IMR-90 (cell line): ENCODE measurements around the gene RPS23. TPM values are rescaled to one million over a fixed set of nuclear protein-coding genes. Genes with fewer than 3 reads are reported as not detected.

ENCODE experiments used
- ATAC-seq: fragments of 200-7000 bp; cut with Tn5 transposase; 2 replicates; pipeline ENCODE4 v1.9.1; 2020; ENCODE audit warnings: low read depth, mild to moderate bottlenecking, moderate library complexity
- BruUV-seq: library from RNA; stranded (reverse); fragments of 400-500 nt; replicated peaks from 2 replicates; lab custom pipeline; 2021; lab: Mats Ljungman, UMichigan
- CTCF ChIA-PET: fragments of 300-600 bp; formaldehyde crosslinking; extraction: SDS; loops from one replicate; lab custom pipeline; 2021; ENCODE audit warnings: antibody characterized with exemption; lab: Yijun Ruan, JAX
- POLR2A ChIA-PET: fragments of 300-600 bp; sonication (Branson Sonifier 250); formaldehyde crosslinking; loops from one replicate; lab custom pipeline; 2022; ENCODE audit warnings: antibody characterized with exemption; ENCODE audit not compliant: unreplicated experiment; lab: Charles Lee
- DNase-seq: peaks from one replicate; pipeline ENCODE4 v3.0.0; 2013
- H2AFZ ChIP-seq: replicated peaks from 2 replicates; pipeline ENCODE3; 2013; ENCODE audit warnings: low read length, mild to moderate bottlenecking; ENCODE audit not compliant: poor library complexity
- H2AK5ac ChIP-seq: 2 replicates; pipeline ENCODE4 v1.6.1; 2013; ENCODE audit warnings: low read depth, low read length, inconsistent platforms
- H2AK9ac ChIP-seq: replicated peaks from 2 replicates; pipeline ENCODE3; 2013; ENCODE audit warnings: mild to moderate bottlenecking, low read depth, low read length, moderate library complexity; ENCODE audit not compliant: poor library complexity
- H2BK120ac ChIP-seq: 2 replicates; pipeline ENCODE4 v1.6.1; 2013; ENCODE audit warnings: low read depth, low read length, inconsistent platforms
- H2BK15ac ChIP-seq: 3 replicates; pipeline ENCODE4 v1.6.1; 2013; ENCODE audit warnings: low read depth, low read length, inconsistent platforms
- H2BK20ac ChIP-seq: 2 replicates; pipeline ENCODE4 v1.6.1; 2013; ENCODE audit warnings: low read depth, mild to moderate bottlenecking, inconsistent platforms, low read length, moderate library complexity
- H2BK5ac ChIP-seq: 2 replicates; pipeline ENCODE4 v1.6.1; 2013; ENCODE audit warnings: mild to moderate bottlenecking, low read depth, low read length, inconsistent platforms; ENCODE audit not compliant: poor library complexity, severe bottlenecking
- H3K14ac ChIP-seq: replicated peaks from 2 replicates; pipeline ENCODE4 v1.6.1; 2013; ENCODE audit warnings: low read depth, low read length, inconsistent platforms
- H3K18ac ChIP-seq: 2 replicates; pipeline ENCODE4 v1.6.1; 2013; ENCODE audit warnings: low read depth, low read length, control low read depth
- H3K23ac ChIP-seq: 2 replicates; pipeline ENCODE4 v1.6.1; 2013; ENCODE audit warnings: low read depth, low read length, inconsistent platforms
- H3K27ac ChIP-seq: 2 replicates; pipeline ENCODE4 v1.5.1; 2013; ENCODE audit warnings: mild to moderate bottlenecking, control low read depth, low read length; ENCODE audit not compliant: insufficient read depth
- H3K27me3 ChIP-seq: 2 replicates; pipeline ENCODE4 v1.6.1; 2013; ENCODE audit warnings: low read length; ENCODE audit not compliant: control insufficient read depth, insufficient read depth
- H3K36me3 ChIP-seq: 2 replicates; pipeline ENCODE4 v1.6.1; 2013; ENCODE audit warnings: low read length, mixed read lengths; ENCODE audit not compliant: control insufficient read depth, insufficient read depth
- H3K4ac ChIP-seq: 2 replicates; pipeline ENCODE4 v1.6.1; 2013; ENCODE audit warnings: low read depth, low read length, inconsistent platforms
- H3K4me1 ChIP-seq: 2 replicates; pipeline ENCODE4 v1.6.1; 2013; ENCODE audit warnings: low read length, mixed read lengths; ENCODE audit not compliant: control insufficient read depth, insufficient read depth
- H3K4me2 ChIP-seq: 2 replicates; pipeline ENCODE4 v1.6.1; 2013; ENCODE audit warnings: low read depth, mild to moderate bottlenecking, control low read depth, low read length, moderate library complexity
- H3K4me3 ChIP-seq: 2 replicates; pipeline ENCODE4 v1.5.1; 2013; ENCODE audit warnings: low read depth, mild to moderate bottlenecking, control low read depth, low read length, moderate library complexity; ENCODE audit not compliant: insufficient read depth
- H3K56ac ChIP-seq: 2 replicates; pipeline ENCODE4 v1.6.1; 2013; ENCODE audit warnings: low read length, inconsistent platforms; ENCODE audit not compliant: insufficient read depth; ENCODE audit errors: extremely low read depth
- H3K79me1 ChIP-seq, 2 experiments: 2 replicates each; pipeline ENCODE4 v1.6.1; 2013; ENCODE audit warnings: low read length in 2 of 2, inconsistent platforms in 1 of 2, low read depth in 1 of 2
- H3K9ac ChIP-seq: 2 replicates; pipeline ENCODE4 v1.6.1; 2013; ENCODE audit warnings: low read depth, low read length, control low read depth
- H3K9me1 ChIP-seq: 2 replicates; pipeline ENCODE4 v1.6.1; 2013; ENCODE audit warnings: low read length, inconsistent platforms; ENCODE audit not compliant: insufficient read depth
- H3K9me3 ChIP-seq: 2 replicates; pipeline ENCODE4 v1.6.1; 2013; ENCODE audit warnings: low read length; ENCODE audit not compliant: control insufficient read depth, insufficient read depth
- H4K20me1 ChIP-seq: 2 replicates; pipeline ENCODE4 v1.6.1; 2013; ENCODE audit warnings: low read length, inconsistent platforms; ENCODE audit not compliant: insufficient read depth
- H4K5ac ChIP-seq: 2 replicates; pipeline ENCODE4 v1.6.1; 2013; ENCODE audit warnings: mild to moderate bottlenecking, low read depth, low read length, control low read depth
- H4K8ac ChIP-seq, 2 experiments: 2 replicates each; pipeline ENCODE4 v1.6.1; 2013; ENCODE audit warnings: low read depth in 2 of 2, low read length in 2 of 2, control low read depth in 1 of 2, inconsistent platforms in 1 of 2
- H4K91ac ChIP-seq: 2 replicates; pipeline ENCODE4 v1.6.1; 2013; ENCODE audit warnings: low read depth, low read length, inconsistent platforms; ENCODE audit not compliant: insufficient read depth
- BHLHE40 ChIP-seq: fragments of 150-350 bp; IDR thresholded peaks from 2 replicates; pipeline ENCODE4 v1.6.1; 2016; ENCODE audit warnings: mild to moderate bottlenecking, low read depth, low read length
- CEBPB ChIP-seq: IDR thresholded peaks from 2 replicates; pipeline ENCODE4 v1.6.1; 2012; ENCODE audit warnings: low read depth, low read length, improper control_type of control experiment
- CHD1 ChIP-seq: IDR thresholded peaks from 2 replicates; pipeline ENCODE4 v1.6.1; 2012; ENCODE audit warnings: low read depth, low read length, improper control_type of control experiment
- MAFK ChIP-seq: IDR thresholded peaks from 2 replicates; pipeline ENCODE4 v1.6.1; 2012; ENCODE audit warnings: low read depth, low read length, improper control_type of control experiment
- MAZ ChIP-seq: IDR thresholded peaks from 2 replicates; pipeline ENCODE4 v1.6.1; 2012; ENCODE audit warnings: low read depth, mild to moderate bottlenecking, low read length, improper control_type of control experiment, moderate library complexity, borderline replicate concordance
- MXI1 ChIP-seq: IDR thresholded peaks from 2 replicates; pipeline ENCODE4 v1.6.1; 2012; ENCODE audit warnings: low read depth, mild to moderate bottlenecking, low read length, moderate library complexity, borderline replicate concordance
- NFE2L2 ChIP-seq: fragments of 150-350 bp; IDR thresholded peaks from 2 replicates; pipeline ENCODE4 v1.6.1; 2016; ENCODE audit warnings: low read depth, mild to moderate bottlenecking, low read length
- POLR2A ChIP-seq: IDR thresholded peaks from 2 replicates; pipeline ENCODE4 v1.6.1; 2012; ENCODE audit warnings: mild to moderate bottlenecking, low read depth, low read length
- RAD21 ChIP-seq: IDR thresholded peaks from 2 replicates; pipeline ENCODE4 v1.6.1; 2012; ENCODE audit warnings: low read length, improper control_type of control experiment
- RCOR1 ChIP-seq: IDR thresholded peaks from 2 replicates; pipeline ENCODE4 v1.6.1; 2012; ENCODE audit warnings: mild to moderate bottlenecking, low read length, improper control_type of control experiment; ENCODE audit not compliant: insufficient replicate concordance
- RFX5 ChIP-seq: IDR thresholded peaks from 2 replicates; pipeline ENCODE4 v1.8.0; 2012; ENCODE audit warnings: low read depth, mild to moderate bottlenecking, low read length, moderate library complexity
- SMC3 ChIP-seq: fragments of 150-350 bp; IDR thresholded peaks from 2 replicates; pipeline ENCODE4 v1.6.1; 2016; ENCODE audit warnings: low read depth, mild to moderate bottlenecking, antibody characterized with exemption, low read length, moderate library complexity
- WGBS, 2 experiments: methylation state at CpG; one replicate each; pipeline versions ENCODE4 v1.1.5 to v1.1.7; 2013; ENCODE audit warnings: missing lambda C conversion rate in 2 of 2; ENCODE audit not compliant: insufficient read length in 1 of 2; ENCODE audit errors: extremely low coverage in 2 of 2; 5-methylcytosine and 5-hydroxymethylcytosine counted together
- dilution Hi-C: fragments of 300-500 bp; cut with HindIII; formaldehyde crosslinking; loops from one replicate; pipeline ENCODE4 v1.14.3; 2018; ENCODE audit warnings: low sequenced_read_pairs; ENCODE audit not compliant: unreplicated experiment
- in situ Hi-C: fragments of 300-500 bp; cut with MboI; formaldehyde crosslinking; loops from 3 replicates; pipeline ENCODE4 v1.14.3; 2019; ENCODE audit warnings: low sequenced_read_pairs, inconsistent platforms, mixed read lengths
- intact Hi-C: fragments of 100-400 bp; cut with micrococcal nuclease; formaldehyde crosslinking; loops from 2 replicates; pipeline ENCODE4 v1.10.0; 2022
- polyA plus RNA-seq, 3 experiments: library from polyadenylated mRNA; depleted of rRNA; stranded (reverse); fragments of >200 nt; gene quantifications; 2 replicates each; pipeline ENCODE4 v1.2.3, GENCODE V29; 2012; ENCODE audit warnings: low replicate concordance in 1 of 3
- total RNA-seq: library from RNA; depleted of rRNA; stranded (reverse); fragments of >200 nt; gene quantifications from 2 replicates; pipeline ENCODE4 v1.2.3, GENCODE V29; 2012
- TF ChIP-seq, protein P1 (sequence below): fragments of 150-350 bp; IDR thresholded peaks from 2 replicates; pipeline ENCODE4 v1.6.1; 2016; ENCODE audit warnings: low read depth, mild to moderate bottlenecking, low read length, moderate library complexity, borderline replicate concordance
- TF ChIP-seq, protein P2 (sequence below): conservative IDR thresholded peaks from 2 replicates; pipeline ENCODE4 v1.5.1; 2012; ENCODE audit warnings: mild to moderate bottlenecking, low read depth, low read length, improper control_type of control experiment
- TF ChIP-seq, protein P3 (sequence below): fragments of 150-350 bp; IDR thresholded peaks from 2 replicates; pipeline ENCODE4 v1.6.1; 2017; ENCODE audit warnings: mild to moderate bottlenecking, antibody characterized with exemption, low read length, low read depth

The RPS23 gene
- total and polyA plus RNA-seq, 2 of the 4 experiments (the other 2 are of a cell fraction) = 3,186 to 3,318 TPM

DNA sequence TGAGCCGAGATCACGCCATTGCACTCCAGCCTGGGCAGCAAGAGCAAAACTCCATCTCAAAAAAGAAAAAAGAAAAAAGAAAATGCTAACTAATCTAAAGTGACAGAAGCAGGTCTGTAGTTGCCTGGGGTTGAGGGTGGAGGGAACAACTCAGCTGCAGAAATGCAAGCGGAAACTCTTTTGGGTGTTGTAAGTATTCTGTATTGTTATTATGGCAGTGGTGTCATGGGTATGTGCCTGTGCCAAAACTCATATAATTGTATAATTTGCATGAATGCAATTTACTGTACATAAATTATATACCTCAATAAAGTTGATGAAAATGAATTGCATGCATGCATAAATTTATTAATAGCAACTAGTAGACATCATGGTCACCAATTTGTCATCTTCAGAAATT, 23.0 kb upstream of the RPS23 start:
- BruUV-seq = no TSS peak
- DNase-seq = no peak
- CTCF ChIA-PET = no interaction called here

More for the DNA sequence above, 23.0 kb upstream of the RPS23 start:
- Histone ChIP-seq H4K8ac (no peak overlapping the region), H3K18ac (no peak overlapping the region), H2AK9ac (no peak overlapping the region), H3K9me1 (no peaks in the 10 kb centered on the region), H4K5ac (no peak overlapping the region), H3K4me3 (no peak overlapping the region), H3K23ac (no peak overlapping the region), H3K4me1 (0 out of 2 replicates have a peak, but pooled peaks cover 2% of the 10 kb centered on the region), H3K27ac (no peak overlapping the region), H3K4me2 (no peak overlapping the region), H3K9ac (no peak overlapping the region), H2BK5ac (no peak overlapping the region), H3K56ac (no peak overlapping the region), H2BK15ac (no peak overlapping the region), H2BK120ac (no peak overlapping the region), H2AK5ac (no peak overlapping the region), H2AFZ (no peak overlapping the region), H3K4ac (no peak overlapping the region), H4K20me1 (no peaks in the 10 kb centered on the region), H3K36me3 (no peaks in the 10 kb centered on the region), H3K14ac (no peak overlapping the region), H3K9me3 (no peaks in the 10 kb centered on the region), H2BK20ac (no peak overlapping the region), H3K79me1 (no peaks in the 10 kb centered on the region), H3K27me3 (no peaks in the 10 kb centered on the region), H4K91ac (no peak overlapping the region)
- in situ Hi-C loops (no loop called here), intact Hi-C loops (no loop called here), dilution Hi-C loops (no loop called here)
- no CpG with 5 or more reads among the region's 3 CpGs for WGBS, 2 experiments
- ATAC-seq = no peak
- POLR2A ChIA-PET = no interaction called here
- TF ChIP-seq SMC3 = no peak
- TF ChIP-seq CHD1 = no peak
- TF ChIP-seq CEBPB = no peak
- no peak for TF ChIP-seq MAFK
- TF ChIP-seq NFE2L2 = no peak
- no peak for TF ChIP-seq MXI1
- no peak for TF ChIP-seq RFX5
- TF ChIP-seq, protein P1, sequence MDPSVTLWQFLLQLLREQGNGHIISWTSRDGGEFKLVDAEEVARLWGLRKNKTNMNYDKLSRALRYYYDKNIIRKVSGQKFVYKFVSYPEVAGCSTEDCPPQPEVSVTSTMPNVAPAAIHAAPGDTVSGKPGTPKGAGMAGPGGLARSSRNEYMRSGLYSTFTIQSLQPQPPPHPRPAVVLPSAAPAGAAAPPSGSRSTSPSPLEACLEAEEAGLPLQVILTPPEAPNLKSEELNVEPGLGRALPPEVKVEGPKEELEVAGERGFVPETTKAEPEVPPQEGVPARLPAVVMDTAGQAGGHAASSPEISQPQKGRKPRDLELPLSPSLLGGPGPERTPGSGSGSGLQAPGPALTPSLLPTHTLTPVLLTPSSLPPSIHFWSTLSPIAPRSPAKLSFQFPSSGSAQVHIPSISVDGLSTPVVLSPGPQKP = no peak
- TF ChIP-seq POLR2A = no peak
- no peak for TF ChIP-seq MAZ
- TF ChIP-seq, protein P2, sequence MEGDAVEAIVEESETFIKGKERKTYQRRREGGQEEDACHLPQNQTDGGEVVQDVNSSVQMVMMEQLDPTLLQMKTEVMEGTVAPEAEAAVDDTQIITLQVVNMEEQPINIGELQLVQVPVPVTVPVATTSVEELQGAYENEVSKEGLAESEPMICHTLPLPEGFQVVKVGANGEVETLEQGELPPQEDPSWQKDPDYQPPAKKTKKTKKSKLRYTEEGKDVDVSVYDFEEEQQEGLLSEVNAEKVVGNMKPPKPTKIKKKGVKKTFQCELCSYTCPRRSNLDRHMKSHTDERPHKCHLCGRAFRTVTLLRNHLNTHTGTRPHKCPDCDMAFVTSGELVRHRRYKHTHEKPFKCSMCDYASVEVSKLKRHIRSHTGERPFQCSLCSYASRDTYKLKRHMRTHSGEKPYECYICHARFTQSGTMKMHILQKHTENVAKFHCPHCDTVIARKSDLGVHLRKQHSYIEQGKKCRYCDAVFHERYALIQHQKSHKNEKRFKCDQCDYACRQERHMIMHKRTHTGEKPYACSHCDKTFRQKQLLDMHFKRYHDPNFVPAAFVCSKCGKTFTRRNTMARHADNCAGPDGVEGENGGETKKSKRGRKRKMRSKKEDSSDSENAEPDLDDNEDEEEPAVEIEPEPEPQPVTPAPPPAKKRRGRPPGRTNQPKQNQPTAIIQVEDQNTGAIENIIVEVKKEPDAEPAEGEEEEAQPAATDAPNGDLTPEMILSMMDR = no peak
- TF ChIP-seq RAD21 = no peak
- no peak for TF ChIP-seq BHLHE40
- TF ChIP-seq RCOR1 = no peak
- TF ChIP-seq, protein P3, sequence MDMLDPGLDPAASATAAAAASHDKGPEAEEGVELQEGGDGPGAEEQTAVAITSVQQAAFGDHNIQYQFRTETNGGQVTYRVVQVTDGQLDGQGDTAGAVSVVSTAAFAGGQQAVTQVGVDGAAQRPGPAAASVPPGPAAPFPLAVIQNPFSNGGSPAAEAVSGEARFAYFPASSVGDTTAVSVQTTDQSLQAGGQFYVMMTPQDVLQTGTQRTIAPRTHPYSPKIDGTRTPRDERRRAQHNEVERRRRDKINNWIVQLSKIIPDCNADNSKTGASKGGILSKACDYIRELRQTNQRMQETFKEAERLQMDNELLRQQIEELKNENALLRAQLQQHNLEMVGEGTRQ = no peak
